Fibroblast of the aortic adventitia (primary cell): ENCODE data around the gene PUDP. TPM values are rescaled to one million over a fixed set of nuclear protein-coding genes. Genes with fewer than 3 reads are reported as not detected.

Experiments
- DNase-seq: peaks from one replicate; pipeline ENCODE4 v3.0.0-alpha.2; 2010; ENCODE audit warnings: low read depth
- H3K4me3 ChIP-seq: 2 replicates; pipeline ENCODE4 v1.5.1; 2011; ENCODE audit warnings: low read depth, mild to moderate bottlenecking, control low read depth, low read length, moderate library complexity
- CTCF ChIP-seq: IDR thresholded peaks from 2 replicates; pipeline ENCODE4 v1.5.1; 2011; ENCODE audit warnings: mild to moderate bottlenecking, low read length, control low read depth, inconsistent platforms; ENCODE audit not compliant: insufficient read depth
- total RNA-seq: library from RNA; depleted of rRNA; stranded (reverse); fragments of >200 nt; gene quantifications from 2 replicates; pipeline ENCODE4 v1.2.3, GENCODE V29; 2012; ENCODE audit warnings: low replicate concordance

The PUDP gene
- total RNA-seq, 1 donor, result 12.4 TPM

GRCh38 chrX:7143076-7143475, 4.9 kb downstream of the PUDP start:
- DNase-seq, result no peak
- no peak for TF ChIP-seq CTCF
- no peak overlapping the region for H3K4me3 ChIP-seq

GRCh38 chrX:7139202-7140081, 8.5 kb downstream of the PUDP start:
- H3K4me3 ChIP-seq, result no peak overlapping the region
- no peak for TF ChIP-seq CTCF
- DNase-seq, result peak; percentile 61

GRCh38 chrX:7134981-7135380, 13.0 kb downstream of the PUDP start:
- TF ChIP-seq CTCF, result no peak
- DNase-seq, result no peak
- H3K4me3 ChIP-seq, result no peak overlapping the region

- DNase-seq, result peak; percentile 69
- TF ChIP-seq CTCF, result no peak
- H3K4me3 ChIP-seq, result no peak overlapping the region
These were observed 14.9 kb downstream of the PUDP start for GRCh38 chrX:7133050-7133440.

- peak; percentile 88 for DNase-seq
- TF ChIP-seq CTCF, result peak; percentile 58
- H3K4me3 ChIP-seq, result no peak overlapping the region
These were observed 15.5 kb downstream of the PUDP start for GRCh38 chrX:7132335-7133049.

GRCh38 chrX:7131621-7132020, 16.3 kb downstream of the PUDP start:
- DNase-seq, result no peak
- TF ChIP-seq CTCF, result no peak
- H3K4me3 ChIP-seq, result no peak overlapping the region
